22Rv1 (cell line): ENCODE measurements around the gene CLEC3B.

ENCODE experiments used
- H3K27ac ChIP-seq: fragments of 450-650 bp; 2 replicates; pipeline ENCODE4 v1.5.1; 2017
- CTCF ChIP-seq: fragments of 450-650 bp; IDR thresholded peaks from 2 replicates; pipeline ENCODE4 v1.5.1; 2017; ENCODE audit warnings: mild to moderate bottlenecking
- ZFX ChIP-seq: fragments of 450-650 bp; IDR thresholded peaks from 2 replicates; pipeline ENCODE4 v1.6.1; 2017; ENCODE audit warnings: antibody characterized with exemption, borderline replicate concordance

The CLEC3B gene

DNA sequence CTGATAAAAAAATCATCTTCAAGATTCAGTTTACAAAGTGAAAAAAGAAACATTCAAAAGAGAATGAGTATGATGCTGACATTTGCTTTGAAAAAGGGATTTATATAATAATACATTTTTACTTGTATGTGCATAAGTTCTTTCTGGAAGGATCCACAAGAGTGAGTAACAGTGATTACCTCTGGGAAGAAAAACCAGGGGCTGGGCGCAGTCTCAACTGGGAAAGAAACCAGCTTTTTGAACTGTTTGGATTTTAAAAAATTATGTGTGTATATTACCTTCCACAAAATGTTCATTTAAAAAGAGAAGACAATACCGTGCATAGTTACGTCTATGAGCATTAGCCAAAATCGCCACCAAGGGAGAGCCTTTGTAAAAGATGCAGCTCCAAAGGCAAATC is 1.3 kb downstream of the CLEC3B start:
- no peak overlapping the region for H3K27ac ChIP-seq
- TF ChIP-seq CTCF (no peak), ZFX (no peak)

DNA sequence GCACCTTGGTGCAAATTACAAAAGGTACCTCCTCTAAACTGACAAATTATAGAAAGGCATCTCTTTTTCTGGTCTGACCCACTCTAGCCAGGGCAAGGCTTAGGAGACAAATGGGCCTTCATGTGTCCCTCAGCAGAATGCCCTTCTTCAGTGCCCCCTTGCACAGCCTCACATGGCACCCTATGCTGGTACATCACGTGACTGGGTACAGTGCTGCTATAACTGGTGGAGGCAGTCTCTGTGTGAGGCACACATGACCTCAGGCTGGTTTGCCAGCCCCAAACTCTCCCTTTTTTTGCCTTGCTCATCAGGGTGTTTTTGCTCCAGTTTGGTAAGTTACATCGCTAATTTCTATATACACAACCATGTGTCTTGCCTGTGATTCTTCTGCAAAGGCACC is 3.1 kb downstream of the CLEC3B start:
- no peak overlapping the region for H3K27ac ChIP-seq
- no peak for TF ChIP-seq ZFX
- no peak for TF ChIP-seq CTCF

- no peak overlapping the region for H3K27ac ChIP-seq
- TF ChIP-seq CTCF (no peak), ZFX (no peak)
Measured at GRCh38 chr3:45029661-45030060, 3.6 kb downstream of the CLEC3B start.

DNA sequence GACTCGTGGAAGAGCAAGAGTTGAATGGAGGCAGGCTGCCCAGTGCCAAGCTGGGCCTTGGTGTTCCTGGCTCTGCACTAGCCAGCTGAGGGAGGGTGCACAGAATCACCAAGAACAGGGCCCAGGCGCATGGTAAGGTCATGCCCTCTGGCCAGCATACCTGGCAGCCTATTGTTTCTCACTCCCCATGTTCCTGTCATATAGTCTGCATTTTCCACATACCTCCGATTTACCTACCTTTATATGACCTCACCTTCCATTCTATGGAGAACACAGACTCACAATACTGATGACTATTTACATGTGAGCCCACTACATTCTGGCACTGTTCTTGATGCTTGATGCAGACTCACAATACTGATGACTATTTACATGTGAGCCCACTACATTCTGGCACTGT is 5.4 kb downstream of the CLEC3B start:
- no peak overlapping the region for H3K27ac ChIP-seq
- no peak for TF ChIP-seq CTCF

GRCh38 chr3:45032113-45032512 is 6.0 kb downstream of the CLEC3B start:
- TF ChIP-seq CTCF: no peak
- TF ChIP-seq ZFX: no peak

GRCh38 chr3:45033791-45034190 is 7.7 kb downstream of the CLEC3B start:
- no peak overlapping the region for H3K27ac ChIP-seq
- no peak for TF ChIP-seq ZFX
- TF ChIP-seq CTCF: no peak

More at GRCh38 chr3:45032113-45032512, 6.0 kb downstream of the CLEC3B start:
- H3K27ac ChIP-seq: no peak overlapping the region

GRCh38 chr3:45034612-45035252 is 8.6 kb downstream of the CLEC3B start:
- no peak overlapping the region for H3K27ac ChIP-seq
- TF ChIP-seq ZFX (no peak), CTCF (no peak)
